Measurements from ENCODE around the gene SCN5A.

DNA sequence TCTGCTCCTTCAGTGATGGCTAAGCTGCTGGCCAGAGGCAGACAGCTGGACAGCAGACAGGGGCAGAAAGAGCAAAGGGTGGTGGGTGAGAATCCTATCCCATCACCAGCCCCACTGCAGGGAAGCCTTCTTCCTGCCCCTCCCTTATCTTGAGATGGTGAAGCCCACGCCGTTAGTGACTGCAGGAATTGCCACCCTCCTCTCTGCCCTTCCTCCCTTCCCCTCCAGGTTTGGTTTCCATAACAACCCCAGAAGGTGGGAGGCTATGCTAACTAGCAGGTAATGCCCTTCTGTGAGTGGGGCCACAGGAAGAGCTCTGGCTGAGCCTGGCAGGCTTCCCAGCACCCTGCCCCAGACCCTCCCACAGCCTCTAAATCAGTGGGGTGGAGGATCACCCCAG, 32.8 kb downstream of the SCN5A start:
- TF ChIP-seq TEAD4 (IDR thresholded peaks at IDR 0.05; ENCODE audit: borderline replicate concordance, insufficient read depth) (no peak), POLR2AphosphoS5 (IDR thresholded peaks at IDR 0.05; ENCODE audit: low read depth, low read length) (no peak), YY1 (IDR thresholded peaks at IDR 0.05; ENCODE audit: low read depth) (no peak), RFX5 (IDR thresholded peaks at IDR 0.05; ENCODE audit: low read length) (no peak), RCOR1 (IDR thresholded peaks at IDR 0.05; ENCODE audit: low read length) (no peak), TAF1 (IDR thresholded peaks at IDR 0.05; ENCODE audit: borderline replicate concordance, low read depth, low read length) (no peak), JUND (IDR thresholded peaks at IDR 0.05) (no peak), MXI1 (IDR thresholded peaks at IDR 0.05; ENCODE audit: low read depth, low read length) (no peak)
- TF ChIP-seq, protein P1, sequence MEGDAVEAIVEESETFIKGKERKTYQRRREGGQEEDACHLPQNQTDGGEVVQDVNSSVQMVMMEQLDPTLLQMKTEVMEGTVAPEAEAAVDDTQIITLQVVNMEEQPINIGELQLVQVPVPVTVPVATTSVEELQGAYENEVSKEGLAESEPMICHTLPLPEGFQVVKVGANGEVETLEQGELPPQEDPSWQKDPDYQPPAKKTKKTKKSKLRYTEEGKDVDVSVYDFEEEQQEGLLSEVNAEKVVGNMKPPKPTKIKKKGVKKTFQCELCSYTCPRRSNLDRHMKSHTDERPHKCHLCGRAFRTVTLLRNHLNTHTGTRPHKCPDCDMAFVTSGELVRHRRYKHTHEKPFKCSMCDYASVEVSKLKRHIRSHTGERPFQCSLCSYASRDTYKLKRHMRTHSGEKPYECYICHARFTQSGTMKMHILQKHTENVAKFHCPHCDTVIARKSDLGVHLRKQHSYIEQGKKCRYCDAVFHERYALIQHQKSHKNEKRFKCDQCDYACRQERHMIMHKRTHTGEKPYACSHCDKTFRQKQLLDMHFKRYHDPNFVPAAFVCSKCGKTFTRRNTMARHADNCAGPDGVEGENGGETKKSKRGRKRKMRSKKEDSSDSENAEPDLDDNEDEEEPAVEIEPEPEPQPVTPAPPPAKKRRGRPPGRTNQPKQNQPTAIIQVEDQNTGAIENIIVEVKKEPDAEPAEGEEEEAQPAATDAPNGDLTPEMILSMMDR (IDR thresholded peaks at IDR 0.05), result no peak
- TF ChIP-seq, protein P2, sequence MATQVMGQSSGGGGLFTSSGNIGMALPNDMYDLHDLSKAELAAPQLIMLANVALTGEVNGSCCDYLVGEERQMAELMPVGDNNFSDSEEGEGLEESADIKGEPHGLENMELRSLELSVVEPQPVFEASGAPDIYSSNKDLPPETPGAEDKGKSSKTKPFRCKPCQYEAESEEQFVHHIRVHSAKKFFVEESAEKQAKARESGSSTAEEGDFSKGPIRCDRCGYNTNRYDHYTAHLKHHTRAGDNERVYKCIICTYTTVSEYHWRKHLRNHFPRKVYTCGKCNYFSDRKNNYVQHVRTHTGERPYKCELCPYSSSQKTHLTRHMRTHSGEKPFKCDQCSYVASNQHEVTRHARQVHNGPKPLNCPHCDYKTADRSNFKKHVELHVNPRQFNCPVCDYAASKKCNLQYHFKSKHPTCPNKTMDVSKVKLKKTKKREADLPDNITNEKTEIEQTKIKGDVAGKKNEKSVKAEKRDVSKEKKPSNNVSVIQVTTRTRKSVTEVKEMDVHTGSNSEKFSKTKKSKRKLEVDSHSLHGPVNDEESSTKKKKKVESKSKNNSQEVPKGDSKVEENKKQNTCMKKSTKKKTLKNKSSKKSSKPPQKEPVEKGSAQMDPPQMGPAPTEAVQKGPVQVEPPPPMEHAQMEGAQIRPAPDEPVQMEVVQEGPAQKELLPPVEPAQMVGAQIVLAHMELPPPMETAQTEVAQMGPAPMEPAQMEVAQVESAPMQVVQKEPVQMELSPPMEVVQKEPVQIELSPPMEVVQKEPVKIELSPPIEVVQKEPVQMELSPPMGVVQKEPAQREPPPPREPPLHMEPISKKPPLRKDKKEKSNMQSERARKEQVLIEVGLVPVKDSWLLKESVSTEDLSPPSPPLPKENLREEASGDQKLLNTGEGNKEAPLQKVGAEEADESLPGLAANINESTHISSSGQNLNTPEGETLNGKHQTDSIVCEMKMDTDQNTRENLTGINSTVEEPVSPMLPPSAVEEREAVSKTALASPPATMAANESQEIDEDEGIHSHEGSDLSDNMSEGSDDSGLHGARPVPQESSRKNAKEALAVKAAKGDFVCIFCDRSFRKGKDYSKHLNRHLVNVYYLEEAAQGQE (IDR thresholded peaks at IDR 0.05; ENCODE audit: low read depth, low read length), result no peak
- TF ChIP-seq, protein P3, sequence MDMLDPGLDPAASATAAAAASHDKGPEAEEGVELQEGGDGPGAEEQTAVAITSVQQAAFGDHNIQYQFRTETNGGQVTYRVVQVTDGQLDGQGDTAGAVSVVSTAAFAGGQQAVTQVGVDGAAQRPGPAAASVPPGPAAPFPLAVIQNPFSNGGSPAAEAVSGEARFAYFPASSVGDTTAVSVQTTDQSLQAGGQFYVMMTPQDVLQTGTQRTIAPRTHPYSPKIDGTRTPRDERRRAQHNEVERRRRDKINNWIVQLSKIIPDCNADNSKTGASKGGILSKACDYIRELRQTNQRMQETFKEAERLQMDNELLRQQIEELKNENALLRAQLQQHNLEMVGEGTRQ (IDR thresholded peaks at IDR 0.05; ENCODE audit: borderline replicate concordance, low read depth, low read length), result no peak

Data from SK-N-SH (cell line).